ENCODE data around the gene DPYD.

DNA sequence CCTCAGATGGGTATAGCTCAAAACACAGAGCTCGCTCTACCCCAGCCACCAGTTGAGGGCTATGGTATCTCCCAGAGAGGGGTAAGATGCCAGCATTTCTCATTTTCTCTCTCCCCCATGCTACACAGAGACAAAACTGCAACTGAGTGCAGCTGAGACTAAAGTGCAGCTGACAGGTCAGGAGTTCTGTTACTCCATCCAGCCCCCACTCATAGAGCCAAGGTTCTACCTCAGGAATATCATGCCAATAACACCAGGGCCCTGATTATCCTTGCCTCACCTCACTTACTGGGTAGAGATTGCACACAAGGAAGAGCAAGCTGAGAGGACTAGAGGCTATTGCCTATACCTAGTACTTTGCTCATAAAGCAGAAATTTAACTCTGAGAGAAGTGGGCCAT, 34.6 kb downstream of the DPYD start:
- TF ChIP-seq CTCF (IDR thresholded peaks at IDR 0.05), result no peak
- TF ChIP-seq ZFX (IDR thresholded peaks at IDR 0.05; ENCODE audit: borderline replicate concordance), result no peak
